Measurements from ENCODE around the gene GPR108.
"Not testable (repeated sequence)": the region's sequence is repeated elsewhere in the genome, so short reads cannot be mapped to it uniquely, and the experiment has no call there.

DNA sequence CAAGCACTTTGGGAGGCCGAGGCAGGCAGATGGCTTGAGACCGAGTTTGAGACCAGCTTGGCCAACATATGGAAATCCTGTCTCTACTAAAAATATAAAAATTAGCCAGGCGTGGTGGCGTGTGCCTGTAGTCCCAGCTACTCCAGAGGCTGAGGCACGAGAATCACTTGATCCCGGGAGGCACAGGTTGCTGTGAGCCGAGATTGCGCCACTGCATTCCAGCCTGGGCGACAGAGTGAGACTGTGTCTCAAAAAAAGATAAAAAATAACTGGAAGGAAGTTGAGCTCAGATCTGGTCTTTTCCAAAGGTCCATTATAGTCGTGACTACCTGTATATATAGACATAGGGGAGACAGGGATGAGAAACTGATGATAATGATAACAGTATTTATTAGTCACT lies 11.2 kb upstream of the GPR108 start:
- not testable (repeated sequence) for TF ChIP-seq EZH2 (IDR thresholded peaks at IDR 0.05; ENCODE audit: insufficient read depth, low read length)
- TF ChIP-seq, protein P1, sequence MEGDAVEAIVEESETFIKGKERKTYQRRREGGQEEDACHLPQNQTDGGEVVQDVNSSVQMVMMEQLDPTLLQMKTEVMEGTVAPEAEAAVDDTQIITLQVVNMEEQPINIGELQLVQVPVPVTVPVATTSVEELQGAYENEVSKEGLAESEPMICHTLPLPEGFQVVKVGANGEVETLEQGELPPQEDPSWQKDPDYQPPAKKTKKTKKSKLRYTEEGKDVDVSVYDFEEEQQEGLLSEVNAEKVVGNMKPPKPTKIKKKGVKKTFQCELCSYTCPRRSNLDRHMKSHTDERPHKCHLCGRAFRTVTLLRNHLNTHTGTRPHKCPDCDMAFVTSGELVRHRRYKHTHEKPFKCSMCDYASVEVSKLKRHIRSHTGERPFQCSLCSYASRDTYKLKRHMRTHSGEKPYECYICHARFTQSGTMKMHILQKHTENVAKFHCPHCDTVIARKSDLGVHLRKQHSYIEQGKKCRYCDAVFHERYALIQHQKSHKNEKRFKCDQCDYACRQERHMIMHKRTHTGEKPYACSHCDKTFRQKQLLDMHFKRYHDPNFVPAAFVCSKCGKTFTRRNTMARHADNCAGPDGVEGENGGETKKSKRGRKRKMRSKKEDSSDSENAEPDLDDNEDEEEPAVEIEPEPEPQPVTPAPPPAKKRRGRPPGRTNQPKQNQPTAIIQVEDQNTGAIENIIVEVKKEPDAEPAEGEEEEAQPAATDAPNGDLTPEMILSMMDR (IDR thresholded peaks at IDR 0.05; ENCODE audit: insufficient read depth, low read depth, low read length), result not testable (repeated sequence)

All from astrocyte (in vitro differentiated cells and primary cell).